Mesendoderm (in vitro differentiated cells): ENCODE data around the gene NID1.
"Not testable (repeated sequence)": the region's sequence is repeated elsewhere in the genome, so short reads cannot be mapped to it uniquely, and the experiment has no call there.

Experiments
- DNase-seq: peaks from one replicate; pipeline ENCODE4 v3.0.0; 2013
- H2AK5ac ChIP-seq: 2 replicates; pipeline ENCODE4 v1.6.1; 2013; ENCODE audit warnings: low read length, inconsistent platforms
- H2BK120ac ChIP-seq: 2 replicates; pipeline ENCODE4 v1.6.1; 2013; ENCODE audit warnings: low read depth, mild to moderate bottlenecking, low read length, moderate library complexity, mixed read lengths
- H2BK15ac ChIP-seq: replicated peaks from 2 replicates; pipeline ENCODE4 v1.6.1; 2013; ENCODE audit warnings: low read depth, mild to moderate bottlenecking, moderate library complexity
- H2BK5ac ChIP-seq: 2 replicates; pipeline ENCODE4 v1.6.1; 2013; ENCODE audit warnings: low read length, inconsistent platforms
- H3K18ac ChIP-seq: 2 replicates; pipeline ENCODE4 v1.6.1; 2013; ENCODE audit warnings: mild to moderate bottlenecking, low read length, mixed read lengths
- H3K23ac ChIP-seq: one replicate; pipeline ENCODE4 v1.6.1; 2013; ENCODE audit warnings: low read length
- H3K27ac ChIP-seq: 2 replicates; pipeline ENCODE4 v1.5.1; 2013; ENCODE audit warnings: low read depth, mild to moderate bottlenecking, inconsistent platforms, low read length, moderate library complexity
- H3K27me3 ChIP-seq: 2 replicates; pipeline ENCODE4 v1.6.1; 2013; ENCODE audit warnings: low read length, control low read depth, mild to moderate bottlenecking, inconsistent platforms; ENCODE audit not compliant: insufficient read depth, poor library complexity
- H3K36me3 ChIP-seq: 2 replicates; pipeline ENCODE4 v1.6.1; 2013; ENCODE audit warnings: low read length, inconsistent platforms; ENCODE audit not compliant: control insufficient read depth, insufficient read depth
- H3K4ac ChIP-seq: one replicate; pipeline ENCODE4 v1.6.1; 2013; ENCODE audit warnings: low read depth, mild to moderate bottlenecking, low read length, moderate library complexity
- H3K4me1 ChIP-seq: 2 replicates; pipeline ENCODE4 v1.6.1; 2013; ENCODE audit warnings: low read depth, low read length, inconsistent platforms; ENCODE audit not compliant: control insufficient read depth
- H3K4me2 ChIP-seq: 2 replicates; pipeline ENCODE4 v1.6.1; 2013; ENCODE audit warnings: low read length
- H3K4me3 ChIP-seq: 2 replicates; pipeline ENCODE4 v1.5.1; 2013; ENCODE audit warnings: mild to moderate bottlenecking, low read length
- H3K56ac ChIP-seq: one replicate; pipeline ENCODE4 v1.6.1; 2013; ENCODE audit warnings: low read length
- H3K79me1 ChIP-seq: 2 replicates; pipeline ENCODE4 v1.6.1; 2013; ENCODE audit warnings: low read length, inconsistent platforms
- H3K79me2 ChIP-seq: 2 replicates; pipeline ENCODE4 v1.6.1; 2013; ENCODE audit warnings: mild to moderate bottlenecking, low read length; ENCODE audit not compliant: control insufficient read depth, insufficient read depth
- H3K9ac ChIP-seq: 2 replicates; pipeline ENCODE4 v1.6.1; 2013; ENCODE audit warnings: low read length, inconsistent platforms
- H4K5ac ChIP-seq: one replicate; pipeline ENCODE4 v1.6.1; 2013; ENCODE audit warnings: low read length
- H4K8ac ChIP-seq: one replicate; pipeline ENCODE4 v1.6.1; 2013; ENCODE audit warnings: low read depth, mild to moderate bottlenecking, control low read depth, low read length, moderate library complexity
- WGBS: extraction: QIAGEN DNeasy Blood & Tissue Kit; methylation state at CpG from one replicate; pipeline ENCODE4 v1.1.7; 2013; ENCODE audit warnings: low lambda C conversion rate, missing lambda C conversion rate; ENCODE audit not compliant: insufficient coverage; ENCODE audit errors: extremely low coverage; 5-methylcytosine and 5-hydroxymethylcytosine counted together

NID1 gene

DNA sequence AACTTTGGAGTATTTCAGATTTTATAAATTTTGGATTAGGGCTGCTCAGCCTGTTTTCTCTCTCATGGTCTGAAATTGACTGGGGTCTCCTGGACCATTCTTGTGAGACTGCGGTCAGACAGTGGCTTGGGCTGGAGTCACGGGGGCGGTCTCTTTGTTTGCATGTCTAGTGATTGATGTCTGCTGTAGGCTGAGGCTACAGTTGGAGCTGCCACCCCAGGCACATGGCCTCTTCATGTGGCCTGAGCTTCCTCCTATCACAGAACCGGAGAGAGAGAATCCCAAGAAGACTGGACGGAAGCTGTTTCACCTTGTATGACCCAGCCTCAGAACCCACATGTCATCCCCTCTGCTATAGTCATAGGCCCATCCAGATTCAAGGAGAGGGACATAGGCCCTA is 96.1 kb downstream of the NID1 start:
- no peak overlapping the region for H3K18ac ChIP-seq
- no peak overlapping the region for H3K4me2 ChIP-seq
- H3K4me1 ChIP-seq = no peaks in the 10 kb centered on the region
- H3K4ac ChIP-seq = no peak overlapping the region
- H3K56ac ChIP-seq = no peak overlapping the region
- no peak overlapping the region for H4K8ac ChIP-seq
- WGBS = no CpG with 5 or more reads among the region's 5 CpGs
- no peak overlapping the region for H2BK120ac ChIP-seq
- DNase-seq = no peak
- H3K36me3 ChIP-seq = no peaks in the 10 kb centered on the region
- H4K5ac ChIP-seq = no peak overlapping the region
- H2AK5ac ChIP-seq = no peak overlapping the region
- no peak overlapping the region for H3K4me3 ChIP-seq
- no peak overlapping the region for H3K23ac ChIP-seq
- no peak overlapping the region for H2BK15ac ChIP-seq
- no peak overlapping the region for H3K9ac ChIP-seq
- no peaks in the 10 kb centered on the region for H3K79me1 ChIP-seq
- no peak overlapping the region for H3K27ac ChIP-seq
- H3K27me3 ChIP-seq = no peaks in the 10 kb centered on the region
- no peaks in the 10 kb centered on the region for H3K79me2 ChIP-seq
- H2BK5ac ChIP-seq = no peak overlapping the region

DNA sequence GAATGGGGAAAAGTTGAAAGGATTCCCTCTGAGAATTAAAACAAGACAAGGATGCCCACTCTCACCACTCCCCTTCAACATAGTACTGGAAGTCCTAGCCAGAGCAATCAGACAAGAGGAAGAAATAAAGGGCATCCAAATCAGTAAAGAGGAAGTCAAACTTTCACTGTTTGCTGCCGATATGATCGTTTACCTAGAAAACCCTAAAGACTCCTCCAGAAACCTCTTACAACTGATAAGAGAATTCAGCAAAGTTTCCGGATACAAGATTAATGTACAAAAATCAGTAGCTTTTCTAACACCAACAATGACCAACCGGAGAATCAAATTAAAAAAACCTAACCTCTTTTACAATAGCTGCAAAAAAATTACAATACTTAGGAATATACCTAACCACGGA is 98.8 kb downstream of the NID1 start:
- not testable (repeated sequence) for H2BK120ac ChIP-seq, H3K79me2 ChIP-seq, H3K27me3 ChIP-seq, H3K79me1 ChIP-seq, DNase-seq, H2AK5ac ChIP-seq, H4K5ac ChIP-seq, H3K36me3 ChIP-seq, H3K4me3 ChIP-seq, H2BK15ac ChIP-seq, H3K27ac ChIP-seq, H4K8ac ChIP-seq, H3K18ac ChIP-seq, H2BK5ac ChIP-seq, H3K4me2 ChIP-seq, H3K4me1 ChIP-seq, H3K23ac ChIP-seq, H3K9ac ChIP-seq, H3K4ac ChIP-seq, H3K56ac ChIP-seq
- 100% methylated on average over 1 of the region's 5 CpGs for WGBS

DNA sequence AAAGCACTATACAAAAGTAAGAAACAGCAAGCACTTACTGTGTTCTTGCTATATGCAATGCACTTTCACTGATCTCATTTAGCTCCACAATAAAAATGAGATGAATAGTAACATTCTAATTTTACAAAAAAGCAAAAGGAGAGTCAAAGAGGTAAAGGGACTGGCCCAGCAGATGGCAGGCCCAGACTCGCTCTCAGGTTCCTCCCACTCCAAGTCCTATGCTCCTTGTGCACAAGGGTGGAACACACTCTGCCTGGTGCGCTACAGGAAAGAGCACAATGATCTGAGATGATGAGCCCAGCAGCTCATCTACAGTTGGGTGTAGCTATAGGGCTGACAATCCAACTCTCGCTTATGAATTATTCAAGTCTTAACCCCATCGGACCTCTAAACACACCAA is 104.1 kb downstream of the NID1 start:
- Histone ChIP-seq H3K27ac (no peak overlapping the region), H4K8ac (no peak overlapping the region), H3K56ac (no peak overlapping the region), H3K36me3 (no peaks in the 10 kb centered on the region), H2AK5ac (no peak overlapping the region), H3K23ac (no peak overlapping the region), H3K4me2 (no peak overlapping the region), H3K4me1 (no peaks in the 10 kb centered on the region), H4K5ac (no peak overlapping the region), H3K79me2 (no peaks in the 10 kb centered on the region), H3K4me3 (no peak overlapping the region), H3K9ac (no peak overlapping the region), H2BK120ac (no peak overlapping the region), H3K79me1 (no peaks in the 10 kb centered on the region), H3K27me3 (no peaks in the 10 kb centered on the region), H2BK15ac (no peak overlapping the region), H2BK5ac (no peak overlapping the region), H3K4ac (no peak overlapping the region), H3K18ac (no peak overlapping the region)
- no peak for DNase-seq
- WGBS = no CpG with 5 or more reads among the region's 4 CpGs

DNA sequence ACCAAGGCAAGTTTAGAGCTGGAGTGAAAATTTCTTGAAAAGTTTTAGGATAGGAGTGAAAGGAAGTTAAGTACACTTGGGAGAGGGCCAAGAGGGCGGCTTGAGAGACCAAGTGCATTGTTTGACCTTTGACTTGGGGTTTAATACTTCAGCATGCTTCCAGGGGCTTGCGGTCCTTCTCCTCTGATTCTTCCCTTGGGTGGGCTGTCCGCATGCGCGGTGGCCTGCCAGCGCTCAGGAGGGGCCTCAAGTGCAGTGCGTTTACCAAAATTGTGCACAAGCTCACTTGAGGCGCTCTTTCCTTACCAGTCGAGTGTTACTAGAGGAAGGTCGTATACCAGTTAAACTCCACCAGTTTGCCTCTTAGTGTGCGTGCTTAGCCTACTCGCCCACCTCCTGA is 106.9 kb downstream of the NID1 start:
- Histone ChIP-seq H3K4me3 (no peak overlapping the region), H3K36me3 (no peaks in the 10 kb centered on the region), H2AK5ac (no peak overlapping the region), H3K4me1 (no peaks in the 10 kb centered on the region), H3K79me1 (no peaks in the 10 kb centered on the region), H2BK120ac (no peak overlapping the region), H4K5ac (no peak overlapping the region), H3K23ac (no peak overlapping the region), H3K27ac (no peak overlapping the region), H3K18ac (no peak overlapping the region), H3K79me2 (no peaks in the 10 kb centered on the region), H3K4me2 (no peak overlapping the region), H3K9ac (no peak overlapping the region), H2BK15ac (no peak overlapping the region), H2BK5ac (no peak overlapping the region), H4K8ac (no peak overlapping the region), H3K4ac (no peak overlapping the region), H3K56ac (no peak overlapping the region), H3K27me3 (no peaks in the 10 kb centered on the region)
- WGBS = no CpG with 5 or more reads among the region's 12 CpGs
- DNase-seq = no peak

DNA sequence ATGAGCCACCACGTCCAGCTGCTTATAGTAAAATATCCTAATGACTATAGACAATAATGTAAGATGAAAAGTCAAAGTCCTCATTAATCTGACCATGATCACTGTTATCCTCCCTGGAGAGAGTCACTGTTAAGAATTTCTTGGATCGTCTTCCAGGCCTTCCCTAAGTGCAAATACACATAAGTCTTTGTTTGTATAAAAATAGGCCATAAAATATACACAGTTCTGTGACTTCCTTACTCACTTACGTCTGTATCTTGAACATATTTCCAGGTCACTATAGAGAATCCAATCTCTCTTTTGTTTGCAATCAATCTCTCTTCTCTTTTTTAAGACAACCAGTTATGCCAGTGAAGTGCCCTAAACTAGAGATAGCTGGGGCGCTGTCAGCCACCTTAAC is 109.1 kb downstream of the NID1 start:
- H4K5ac ChIP-seq = no peak overlapping the region
- H2BK120ac ChIP-seq = no peak overlapping the region
- H3K4me1 ChIP-seq = no peaks in the 10 kb centered on the region
- no peak overlapping the region for H3K18ac ChIP-seq
- H3K4me2 ChIP-seq = no peak overlapping the region
- no peak overlapping the region for H3K27ac ChIP-seq
- H3K4me3 ChIP-seq = no peak overlapping the region
- H3K9ac ChIP-seq = no peak overlapping the region
- H3K56ac ChIP-seq = no peak overlapping the region
- H2BK15ac ChIP-seq = no peak overlapping the region
- no peak overlapping the region for H3K4ac ChIP-seq
- no peak overlapping the region for H3K23ac ChIP-seq
- no peaks in the 10 kb centered on the region for H3K79me1 ChIP-seq
- no peak for DNase-seq
- H3K36me3 ChIP-seq = no peaks in the 10 kb centered on the region
- WGBS = no CpG with 5 or more reads among the region's 4 CpGs
- no peak overlapping the region for H4K8ac ChIP-seq
- H3K79me2 ChIP-seq = no peaks in the 10 kb centered on the region
- no peak overlapping the region for H2AK5ac ChIP-seq
- H2BK5ac ChIP-seq = no peak overlapping the region
- no peaks in the 10 kb centered on the region for H3K27me3 ChIP-seq
